ENCODE measurements around the gene MYO16. TPM values are rescaled to one million over a fixed set of nuclear protein-coding genes. Genes with fewer than 3 reads are reported as not detected.

MYO16 gene
- total RNA-seq, 3 donors from 2014 or later: 0.15 to 0.48 (median 0.33) TPM

DNA sequence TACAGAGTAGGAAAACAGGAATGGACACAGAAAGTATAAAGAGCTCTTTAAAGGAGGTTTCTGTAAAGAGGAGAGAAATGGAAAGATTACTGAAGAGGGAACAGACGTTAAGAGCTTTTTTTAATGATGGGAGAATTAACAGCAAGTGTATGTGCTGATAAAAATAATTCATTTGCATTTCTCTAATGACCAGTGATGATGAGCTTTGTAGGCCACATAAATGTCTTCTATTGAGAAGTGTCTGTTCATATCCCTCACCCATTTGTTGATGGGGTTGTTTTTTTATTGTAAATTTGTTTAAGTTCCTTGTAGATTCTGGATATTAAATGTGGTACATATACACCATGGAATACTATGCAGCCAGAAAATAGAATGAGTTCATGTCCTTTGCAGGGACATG, 40.0 kb downstream of the MYO16 start:
- TF ChIP-seq POLR2AphosphoS5 (IDR thresholded peaks at IDR 0.05): no peak
- TF ChIP-seq, protein P1, sequence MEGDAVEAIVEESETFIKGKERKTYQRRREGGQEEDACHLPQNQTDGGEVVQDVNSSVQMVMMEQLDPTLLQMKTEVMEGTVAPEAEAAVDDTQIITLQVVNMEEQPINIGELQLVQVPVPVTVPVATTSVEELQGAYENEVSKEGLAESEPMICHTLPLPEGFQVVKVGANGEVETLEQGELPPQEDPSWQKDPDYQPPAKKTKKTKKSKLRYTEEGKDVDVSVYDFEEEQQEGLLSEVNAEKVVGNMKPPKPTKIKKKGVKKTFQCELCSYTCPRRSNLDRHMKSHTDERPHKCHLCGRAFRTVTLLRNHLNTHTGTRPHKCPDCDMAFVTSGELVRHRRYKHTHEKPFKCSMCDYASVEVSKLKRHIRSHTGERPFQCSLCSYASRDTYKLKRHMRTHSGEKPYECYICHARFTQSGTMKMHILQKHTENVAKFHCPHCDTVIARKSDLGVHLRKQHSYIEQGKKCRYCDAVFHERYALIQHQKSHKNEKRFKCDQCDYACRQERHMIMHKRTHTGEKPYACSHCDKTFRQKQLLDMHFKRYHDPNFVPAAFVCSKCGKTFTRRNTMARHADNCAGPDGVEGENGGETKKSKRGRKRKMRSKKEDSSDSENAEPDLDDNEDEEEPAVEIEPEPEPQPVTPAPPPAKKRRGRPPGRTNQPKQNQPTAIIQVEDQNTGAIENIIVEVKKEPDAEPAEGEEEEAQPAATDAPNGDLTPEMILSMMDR (IDR thresholded peaks at IDR 0.05): no peak
- no peak for TF ChIP-seq POLR2A (IDR thresholded peaks at IDR 0.05)
- H3K9me3 ChIP-seq: peaks cover 17 to 45% of the 10 kb centered on the region in 2 donors
- H3K4me1 ChIP-seq: no peaks in the 10 kb centered on the region
- H3K27ac ChIP-seq: no peak overlapping the region
- DNase-seq (ENCODE audit: low spot score in 2 of 2): no peak
- no peaks in the 10 kb centered on the region for H3K36me3 ChIP-seq
- H3K27me3 ChIP-seq: no peaks in the 10 kb centered on the region
- intact Hi-C loops (cut with DNase I; ENCODE audit: low total_unique reads): no loop called here
- no peak overlapping the region for H3K4me3 ChIP-seq

DNA sequence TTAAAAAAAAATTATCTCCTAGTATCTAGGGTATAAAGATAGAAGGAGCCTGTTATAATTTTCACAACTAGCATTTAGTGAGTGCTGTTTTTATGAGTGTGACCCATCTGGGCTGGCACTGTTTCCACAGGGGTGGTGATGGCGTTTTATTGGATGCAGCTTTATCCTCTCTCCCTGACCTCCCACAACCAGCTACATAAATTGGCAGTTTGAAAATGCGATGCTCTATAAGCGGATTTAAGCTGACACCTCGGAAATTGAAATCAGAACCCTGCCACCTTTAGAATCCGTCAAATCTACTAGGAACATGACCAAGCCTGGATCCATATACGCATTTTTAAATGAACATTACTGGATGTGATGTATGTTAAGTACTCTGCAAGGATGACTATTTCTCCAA, 44.9 kb downstream of the MYO16 start:
- TF ChIP-seq POLR2A (IDR thresholded peaks at IDR 0.05) (no peak), POLR2AphosphoS5 (IDR thresholded peaks at IDR 0.05) (no peak)
- TF ChIP-seq, protein P1 (IDR thresholded peaks at IDR 0.05): no peak
- intact Hi-C loops (cut with DNase I; ENCODE audit: low total_unique reads): no loop called here
- Histone ChIP-seq H3K36me3 (no peaks in the 10 kb centered on the region), H3K27me3 (no peaks in the 10 kb centered on the region), H3K9me3 (peaks cover 8 to 19% of the 10 kb centered on the region in 2 donors), H3K4me1 (no peaks in the 10 kb centered on the region), H3K27ac (no peak overlapping the region), H3K4me3 (no peak overlapping the region)
- DNase-seq (ENCODE audit: low spot score in 2 of 2): no peak

DNA sequence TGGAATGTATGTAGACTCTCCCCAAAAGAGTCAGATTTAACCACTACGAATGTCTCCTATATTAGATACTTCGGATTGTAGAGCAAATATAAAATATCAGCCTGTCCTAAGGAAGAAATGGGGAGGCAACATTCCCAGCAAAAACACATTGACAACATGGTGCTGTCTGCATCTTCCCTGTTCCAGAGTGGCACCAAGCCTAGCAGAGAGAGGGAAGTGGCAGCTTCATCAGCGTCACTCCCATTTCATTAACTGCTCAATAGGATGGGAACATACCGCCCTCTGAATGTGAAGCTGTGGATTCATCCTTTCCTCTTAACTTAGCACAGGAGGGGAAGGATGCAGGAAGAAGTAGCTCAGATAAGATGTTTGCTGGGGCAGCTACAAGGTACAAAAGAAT, 45.4 kb downstream of the MYO16 start:
- intact Hi-C loops (cut with DNase I; ENCODE audit: low total_unique reads): no loop called here
- DNase-seq (ENCODE audit: low spot score in 2 of 2): no peak
- TF ChIP-seq POLR2AphosphoS5 (IDR thresholded peaks at IDR 0.05): no peak
- no peak for TF ChIP-seq POLR2A (IDR thresholded peaks at IDR 0.05)
- TF ChIP-seq, protein P1 (IDR thresholded peaks at IDR 0.05): no peak

GRCh38 chr13:108676620-108677019, 47.2 kb downstream of the MYO16 start:
- H3K9me3 ChIP-seq: no peaks in the 10 kb centered on the region
- H3K27ac ChIP-seq: no peak overlapping the region
- peaks cover 0 to 3% of the 10 kb centered on the region in 2 donors for H3K27me3 ChIP-seq
- no peak overlapping the region for H3K4me3 ChIP-seq
- H3K36me3 ChIP-seq: no peaks in the 10 kb centered on the region
- H3K4me1 ChIP-seq: no peaks in the 10 kb centered on the region
- intact Hi-C loops (cut with DNase I; ENCODE audit: low total_unique reads): no loop called here
- TF ChIP-seq, protein P1 (IDR thresholded peaks at IDR 0.05): no peak
- no peak for DNase-seq (ENCODE audit: low spot score in 2 of 2)

More for the DNA sequence above, 45.4 kb downstream of the MYO16 start:
- Histone ChIP-seq H3K27ac (no peak overlapping the region), H3K27me3 (peaks cover 0 to under 1% of the 10 kb centered on the region in 2 donors), H3K36me3 (no peaks in the 10 kb centered on the region), H3K4me3 (no peak overlapping the region), H3K4me1 (no peaks in the 10 kb centered on the region), H3K9me3 (peaks cover 4 to 15% of the 10 kb centered on the region in 2 donors)

GRCh38 chr13:108677806-108678205, 48.4 kb downstream of the MYO16 start:
- TF ChIP-seq POLR2A (IDR thresholded peaks at IDR 0.05): no peak
- no peak for TF ChIP-seq POLR2AphosphoS5 (IDR thresholded peaks at IDR 0.05)
- TF ChIP-seq, protein P1 (IDR thresholded peaks at IDR 0.05): no peak
- Histone ChIP-seq H3K4me3 (no peak overlapping the region), H3K27me3 (peaks cover 0 to 3% of the 10 kb centered on the region in 2 donors), H3K36me3 (no peaks in the 10 kb centered on the region), H3K4me1 (no peaks in the 10 kb centered on the region), H3K27ac (no peak overlapping the region), H3K9me3 (no peaks in the 10 kb centered on the region)
- intact Hi-C loops (cut with DNase I; ENCODE audit: low total_unique reads): no loop called here
- DNase-seq (ENCODE audit: low spot score in 2 of 2): no peak

Measured in breast epithelium (tissue), 4 donors.